GM10248 (cell line): ENCODE measurements around the gene EDC3.
A peak's percentile ranks its signal among the peaks of the same experiment; 100 is the strongest.
"Not testable (repeated sequence)": the region's sequence is repeated elsewhere in the genome, so short reads cannot be mapped to it uniquely, and the experiment has no call there.

Source experiments
- CTCF ChIA-PET: fragments of 300-600 bp; sonication (Branson Sonifier 250); formaldehyde crosslinking; extraction: SDS; loops from one replicate; lab custom pipeline; 2021; ENCODE audit warnings: antibody characterized with exemption; lab: Yijun Ruan, JAX
- POLR2A ChIA-PET: fragments of 350-650 bp; sonication (Branson Sonifier 250); formaldehyde crosslinking; extraction: SDS; loops from one replicate; lab custom pipeline; 2020; ENCODE audit warnings: antibody characterized with exemption; lab: Yijun Ruan, JAX
- DNase-seq: peaks from one replicate; pipeline ENCODE4 v3.0.0; 2012; ENCODE audit errors: extremely low spot score
- TF ChIP-seq, protein P1 (sequence below): IDR thresholded peaks from 2 replicates; pipeline ENCODE4 v1.5.1; 2012; ENCODE audit warnings: mild to moderate bottlenecking, low read depth; ENCODE audit errors: extremely low read depth, missing control alignments, control extremely low read depth

Gene EDC3

DNA sequence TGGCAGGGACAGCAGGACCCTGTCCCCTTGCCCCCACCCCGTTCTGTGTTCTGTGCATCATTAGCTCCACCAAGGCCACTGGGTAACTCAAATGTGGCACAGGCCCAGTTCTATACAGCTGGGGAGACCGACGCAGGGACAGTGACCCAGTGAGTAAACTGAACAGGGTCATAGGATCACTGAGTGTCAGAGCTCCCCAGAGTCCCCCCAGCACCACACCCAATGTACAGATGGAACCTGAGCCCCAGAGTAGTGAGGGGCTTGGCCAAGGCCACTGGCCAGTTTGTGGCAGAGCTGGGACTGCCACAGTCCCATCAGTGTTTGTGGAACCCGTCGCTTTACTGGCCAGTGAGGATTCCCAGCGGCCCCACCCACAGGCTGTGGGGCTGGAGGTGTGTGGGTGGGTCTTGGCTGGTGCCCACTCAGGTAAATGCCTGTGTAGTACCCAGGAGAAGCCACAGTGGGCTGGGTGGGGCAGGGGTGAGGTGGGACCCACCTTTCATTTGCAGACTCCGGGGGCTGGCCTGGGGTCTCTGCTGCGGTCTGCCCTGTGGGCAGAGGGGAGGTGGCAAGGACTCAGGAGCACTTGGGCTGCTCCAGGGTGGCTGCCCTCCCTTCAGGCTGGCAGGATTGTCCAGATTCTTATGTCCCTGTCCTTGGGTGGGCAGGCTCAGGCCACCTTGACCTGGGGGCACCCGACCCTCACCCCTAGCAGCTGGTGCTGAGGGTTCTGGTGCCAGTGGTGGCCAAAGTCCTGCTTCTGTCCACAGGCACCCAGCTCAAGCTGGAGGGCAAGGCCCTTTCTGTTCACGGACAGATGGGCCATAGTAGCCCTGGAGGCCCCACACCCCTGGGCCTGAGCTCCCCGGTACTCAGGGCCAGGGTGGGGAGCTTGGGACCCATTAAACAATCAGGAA is 91.8 kb downstream of the EDC3 start:
- DNase-seq: no peak
- ChIA-PET CTCF (interaction anchor here (0.9 to 1.4 kb wide), 4 partner anchors 9 to 298 kb away, joined by 3 to 4 read pairs (median 3); no protein-coding TSS in a partner anchor), POLR2A (interaction anchor here (0.7 kb wide), 1 partner anchor 52 kb away, joined by 4 read pairs; no protein-coding TSS in a partner anchor)
- TF ChIP-seq, protein P1, sequence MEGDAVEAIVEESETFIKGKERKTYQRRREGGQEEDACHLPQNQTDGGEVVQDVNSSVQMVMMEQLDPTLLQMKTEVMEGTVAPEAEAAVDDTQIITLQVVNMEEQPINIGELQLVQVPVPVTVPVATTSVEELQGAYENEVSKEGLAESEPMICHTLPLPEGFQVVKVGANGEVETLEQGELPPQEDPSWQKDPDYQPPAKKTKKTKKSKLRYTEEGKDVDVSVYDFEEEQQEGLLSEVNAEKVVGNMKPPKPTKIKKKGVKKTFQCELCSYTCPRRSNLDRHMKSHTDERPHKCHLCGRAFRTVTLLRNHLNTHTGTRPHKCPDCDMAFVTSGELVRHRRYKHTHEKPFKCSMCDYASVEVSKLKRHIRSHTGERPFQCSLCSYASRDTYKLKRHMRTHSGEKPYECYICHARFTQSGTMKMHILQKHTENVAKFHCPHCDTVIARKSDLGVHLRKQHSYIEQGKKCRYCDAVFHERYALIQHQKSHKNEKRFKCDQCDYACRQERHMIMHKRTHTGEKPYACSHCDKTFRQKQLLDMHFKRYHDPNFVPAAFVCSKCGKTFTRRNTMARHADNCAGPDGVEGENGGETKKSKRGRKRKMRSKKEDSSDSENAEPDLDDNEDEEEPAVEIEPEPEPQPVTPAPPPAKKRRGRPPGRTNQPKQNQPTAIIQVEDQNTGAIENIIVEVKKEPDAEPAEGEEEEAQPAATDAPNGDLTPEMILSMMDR: no peak

DNA sequence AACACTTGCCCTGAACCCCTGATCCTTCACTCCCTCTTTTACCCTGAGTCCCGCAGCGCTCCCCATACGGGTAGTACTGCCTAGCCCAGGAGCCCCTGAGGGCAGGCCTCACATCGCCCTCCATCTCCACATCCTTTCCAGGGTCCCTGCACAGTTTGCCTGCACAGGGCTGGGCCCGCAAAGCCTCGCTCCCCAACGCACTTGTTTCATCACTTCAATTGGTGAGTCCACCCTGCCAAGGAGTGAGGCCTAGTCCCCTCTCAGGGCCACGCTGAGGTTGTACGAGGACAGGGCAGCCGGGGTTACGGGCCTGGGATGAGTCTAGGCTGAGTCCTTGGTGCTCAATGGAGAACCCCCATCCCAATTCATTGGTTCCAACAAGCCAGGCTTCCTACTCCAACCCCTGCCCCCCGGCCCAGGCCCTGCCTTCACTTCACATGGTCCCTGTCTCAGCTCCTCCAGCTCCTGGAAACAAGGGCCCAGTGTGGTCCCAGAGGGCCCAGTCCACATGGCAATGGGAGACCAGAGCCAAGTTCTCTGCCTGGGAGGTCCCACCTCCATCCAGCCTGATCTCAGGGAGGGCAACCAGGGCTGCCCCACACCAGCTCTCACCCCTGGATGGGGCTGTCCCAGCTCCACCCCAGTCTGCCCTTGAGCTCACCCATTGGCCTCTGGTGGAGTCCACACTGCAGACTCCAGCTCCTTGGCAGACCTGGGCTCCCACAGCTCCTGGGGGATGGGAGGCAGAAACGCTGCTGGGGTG is 92.6 kb downstream of the EDC3 start:
- TF ChIP-seq, protein P1: no peak
- no peak for DNase-seq
- CTCF ChIA-PET: interaction anchor here (0.9 to 1.5 kb wide), 5 partner anchors 8 to 298 kb away, joined by 3 to 4 read pairs (median 3); no protein-coding TSS in a partner anchor
- POLR2A ChIA-PET: interaction anchor here (0.6 kb wide), 1 partner anchor 80 kb away, joined by 5 read pairs; no protein-coding TSS in a partner anchor

DNA sequence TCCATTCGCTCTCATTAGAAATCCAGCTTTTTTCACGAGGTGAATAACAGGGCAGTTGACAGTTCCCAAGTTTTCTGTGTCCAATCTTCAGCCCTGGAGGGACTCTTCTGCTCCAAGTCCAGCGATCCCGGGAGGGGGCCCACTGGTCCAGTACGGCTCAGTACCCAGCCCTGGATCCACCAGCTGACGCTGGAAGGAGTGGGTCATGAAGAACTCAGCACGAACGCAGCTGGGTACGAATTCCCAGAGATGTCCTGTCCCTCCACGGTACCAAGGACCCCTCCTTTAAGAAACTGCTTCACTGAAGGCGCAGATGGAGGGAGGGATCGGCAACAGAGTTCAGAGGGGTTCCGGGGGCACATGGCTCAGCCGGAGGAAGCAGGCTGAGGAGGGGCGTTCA is 96.7 kb downstream of the EDC3 start:
- ChIA-PET CTCF (interaction anchor here (1.1 to 1.7 kb wide), 4 partner anchors 11 to 126 kb away, joined by 3 to 9 read pairs (median 4); partner anchors contain the start of gene CYP1A1), POLR2A (interaction anchor here (0.6 kb wide), 1 partner anchor 49 kb away, joined by 3 read pairs; no protein-coding TSS in a partner anchor)
- TF ChIP-seq, protein P1: no peak
- no peak for DNase-seq

DNA sequence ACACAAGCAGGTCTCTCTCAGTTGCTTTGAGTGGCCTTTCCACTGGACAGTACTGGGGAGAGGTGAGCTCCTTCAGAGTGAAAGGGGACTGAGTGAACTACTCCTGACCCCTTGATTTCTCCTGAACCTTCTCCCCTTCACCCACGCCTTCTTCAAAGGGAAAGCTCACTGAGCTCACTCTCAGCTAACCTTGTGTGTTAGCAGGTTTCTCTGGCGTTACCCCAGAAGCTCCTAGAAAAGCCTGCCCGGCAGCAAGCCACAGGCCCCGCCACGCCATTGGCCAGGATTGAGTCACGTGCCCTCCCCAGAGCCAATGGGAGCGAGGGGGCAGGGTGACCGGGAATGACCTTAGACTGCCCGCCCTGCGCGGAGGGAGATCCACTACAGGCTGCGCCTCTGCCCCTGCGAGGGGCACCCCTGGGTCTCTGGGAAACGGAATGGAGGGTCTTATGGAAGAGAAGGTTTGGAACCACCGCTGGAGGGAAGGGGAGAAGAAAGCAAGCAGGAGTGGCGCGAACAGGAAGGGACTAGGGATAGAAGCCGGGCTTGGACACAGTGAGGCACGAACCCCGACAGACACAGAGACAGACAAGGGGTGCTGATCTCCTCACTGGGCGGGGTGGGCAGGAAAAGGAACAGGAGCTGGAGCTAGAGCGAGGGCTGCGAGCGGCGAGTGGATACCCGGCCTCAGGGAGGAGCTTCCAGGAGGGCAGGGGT is 97.5 kb downstream of the EDC3 start:
- DNase-seq: peak; percentile 98
- CTCF ChIA-PET: interaction anchor here (0.8 to 1.7 kb wide), 6 partner anchors 12 to 127 kb away, joined by 3 to 9 read pairs (median 3); partner anchors contain the start of gene CYP1A1
- TF ChIP-seq, protein P1: no peak
- POLR2A ChIA-PET: interaction anchor here (0.6 to 1.3 kb wide), 4 partner anchors 13 to 48 kb away, joined by 3 to 5 read pairs (median 4); no protein-coding TSS in a partner anchor

DNA sequence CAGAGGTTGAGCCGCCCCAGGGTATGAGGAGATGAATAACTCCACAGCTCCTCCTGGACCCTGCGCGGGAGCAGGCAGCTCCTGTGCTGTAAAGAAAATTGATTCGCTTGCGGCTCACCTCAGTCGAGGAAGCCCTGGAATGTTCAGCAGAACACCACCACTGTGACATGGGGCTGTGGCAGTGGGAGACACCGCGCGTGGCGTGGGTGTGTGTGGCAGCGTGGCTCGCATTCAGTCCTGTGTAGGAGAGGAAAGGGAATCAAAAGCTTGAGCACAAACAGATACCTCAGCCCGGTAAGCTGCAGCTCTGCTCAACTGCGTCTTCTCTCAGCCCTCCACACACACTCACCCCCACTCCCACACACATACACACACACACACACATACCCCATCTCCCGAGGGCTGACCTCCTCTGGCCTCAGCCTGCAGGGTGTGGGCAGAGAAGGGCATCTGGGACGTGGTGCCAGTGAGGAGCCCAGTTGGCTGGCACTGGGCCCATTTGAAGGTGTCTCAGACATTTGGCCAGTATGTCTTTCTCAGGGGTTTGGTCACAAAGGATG is 98.6 kb downstream of the EDC3 start:
- ChIA-PET POLR2A (interaction anchor here (1.1 to 1.3 kb wide), 2 partner anchors 14 to 16 kb away, joined by 5 read pairs; no protein-coding TSS in a partner anchor), CTCF (interaction anchor here (0.8 kb wide), 1 partner anchor 36 kb away, joined by 3 read pairs; no protein-coding TSS in a partner anchor)
- not testable (repeated sequence) for DNase-seq

DNA sequence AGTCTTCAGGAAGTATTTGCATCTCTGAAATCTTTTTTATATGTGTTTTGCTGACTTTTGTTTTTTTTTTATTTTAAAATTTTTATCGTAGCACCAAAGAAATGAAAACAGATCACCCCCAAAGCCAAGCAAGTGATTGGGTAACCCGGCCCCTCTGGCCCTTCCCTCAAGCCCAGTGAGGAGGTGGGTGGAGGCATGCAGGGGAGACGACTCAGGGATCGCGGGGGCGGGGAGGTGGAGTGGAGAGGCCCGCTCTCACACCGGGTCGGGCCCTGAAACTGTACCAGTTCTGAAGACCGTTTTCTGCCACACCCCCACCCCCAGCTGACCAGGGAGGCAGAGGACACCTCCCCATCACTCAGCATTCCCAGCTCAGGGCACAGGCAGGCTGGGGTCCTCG is 99.1 kb downstream of the EDC3 start:
- POLR2A ChIA-PET, DNase-seq, CTCF ChIA-PET: not testable (repeated sequence)
